GM19455 (cell line): ENCODE data around the gene COA1.
"Not testable (repeated sequence)": the region's sequence is repeated elsewhere in the genome, so short reads cannot be mapped to it uniquely, and the experiment has no call there.

Source experiments
- ATAC-seq: cut with Tn5 transposase; IDR thresholded peaks from one replicate; pipeline ENCODE4 v1.9.1; 2021; ENCODE audit not compliant: unreplicated experiment

Gene COA1, protein sequence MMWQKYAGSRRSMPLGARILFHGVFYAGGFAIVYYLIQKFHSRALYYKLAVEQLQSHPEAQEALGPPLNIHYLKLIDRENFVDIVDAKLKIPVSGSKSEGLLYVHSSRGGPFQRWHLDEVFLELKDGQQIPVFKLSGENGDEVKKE

DNA sequence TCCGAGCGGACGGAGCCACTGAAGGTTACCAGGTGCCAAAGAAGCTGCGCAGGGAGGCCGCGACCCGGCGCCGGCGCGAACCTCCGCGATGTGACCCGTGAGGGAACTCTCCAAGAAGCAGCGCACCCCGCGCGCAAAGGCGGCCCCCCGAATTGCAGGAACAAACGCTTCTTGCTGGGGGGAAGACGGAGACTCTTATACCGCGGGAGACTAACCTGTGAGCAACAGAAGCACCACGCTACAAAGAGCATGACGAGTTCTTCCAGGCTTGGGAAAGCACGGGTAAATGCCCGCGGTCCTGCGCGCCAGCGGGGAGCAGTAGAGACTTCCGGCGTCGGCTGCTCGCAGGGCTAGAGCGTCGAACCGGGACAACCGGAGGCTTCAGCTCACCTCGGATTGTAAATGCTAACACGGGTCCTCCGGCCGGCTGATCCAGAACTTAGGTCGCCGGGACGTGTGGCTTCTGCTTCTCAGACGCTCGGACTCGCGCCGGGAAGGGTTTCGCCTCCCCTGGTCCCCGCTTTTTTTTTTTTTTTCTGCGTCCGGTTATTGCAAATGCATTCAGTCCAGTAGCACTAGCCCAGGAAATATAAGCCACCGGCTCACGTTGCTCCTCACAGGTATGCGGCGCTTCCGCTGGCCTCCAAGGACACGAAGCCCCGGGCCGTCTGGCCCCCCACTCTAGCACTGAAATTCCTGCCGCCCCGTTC lies at the start of gene COA1:
COA1 (minus strand) TSS at position 310 of the 710 bp plus-strand sequence. CDS start 80,909 bp downstream, outside the sequence.
- peak; percentile 83 for ATAC-seq

DNA sequence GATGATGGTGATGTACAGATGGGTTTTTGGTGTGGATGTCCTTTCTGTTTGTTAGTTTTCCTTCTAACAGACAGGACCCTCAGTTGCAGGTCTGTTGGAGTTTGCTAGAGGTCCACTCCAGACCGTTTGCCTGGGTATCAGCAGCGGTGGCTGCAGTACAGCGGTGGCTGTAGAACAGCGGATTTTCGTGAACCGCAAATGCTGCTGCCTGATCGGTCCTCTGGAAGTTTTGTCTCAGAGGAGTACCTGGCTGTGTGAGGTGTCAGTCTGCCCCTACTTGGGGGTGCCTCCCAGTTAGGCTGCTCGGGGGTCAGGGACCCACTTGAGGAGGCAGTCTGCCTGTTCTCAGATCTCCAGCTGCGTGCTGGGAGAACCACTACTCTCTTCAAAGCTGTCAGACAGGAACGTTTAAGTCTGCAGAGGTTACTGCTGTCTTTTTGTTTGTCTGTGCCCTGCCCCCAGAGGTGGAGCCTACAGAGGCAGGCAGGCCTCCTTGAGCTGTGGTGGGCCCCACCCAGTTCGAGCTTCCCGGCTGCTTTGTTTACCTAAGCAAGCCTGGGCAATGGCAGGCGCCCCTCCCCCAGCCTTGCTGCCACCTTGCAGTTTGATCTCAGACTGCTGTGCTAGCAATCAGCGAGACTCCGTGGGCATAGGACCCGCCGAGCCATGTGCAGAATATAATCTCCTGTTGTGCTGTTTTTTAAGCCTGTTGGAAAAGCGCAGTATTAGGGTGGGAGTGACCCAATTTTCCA lies 49.1 kb upstream of the COA1 start:
- not testable (repeated sequence) for ATAC-seq

DNA sequence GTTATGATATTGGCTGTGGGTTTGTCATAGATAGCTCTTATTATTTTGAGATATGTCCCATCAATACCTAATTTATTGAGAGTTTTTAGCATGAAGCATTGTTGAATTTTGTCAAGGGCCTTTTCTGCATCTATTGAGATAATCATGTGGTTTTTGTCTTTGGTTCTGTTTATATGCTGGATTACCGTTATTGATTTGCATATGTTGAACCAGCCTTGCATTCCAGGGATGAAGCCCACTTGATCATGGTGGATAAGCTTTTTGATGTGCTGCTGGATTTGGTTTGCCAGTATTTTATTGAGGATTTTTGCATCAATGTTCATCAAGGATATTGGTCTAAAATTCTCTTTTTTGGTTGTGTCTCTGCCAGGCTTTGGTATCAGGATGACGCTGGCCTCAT lies 45.9 kb upstream of the COA1 start:
- not testable (repeated sequence) for ATAC-seq

DNA sequence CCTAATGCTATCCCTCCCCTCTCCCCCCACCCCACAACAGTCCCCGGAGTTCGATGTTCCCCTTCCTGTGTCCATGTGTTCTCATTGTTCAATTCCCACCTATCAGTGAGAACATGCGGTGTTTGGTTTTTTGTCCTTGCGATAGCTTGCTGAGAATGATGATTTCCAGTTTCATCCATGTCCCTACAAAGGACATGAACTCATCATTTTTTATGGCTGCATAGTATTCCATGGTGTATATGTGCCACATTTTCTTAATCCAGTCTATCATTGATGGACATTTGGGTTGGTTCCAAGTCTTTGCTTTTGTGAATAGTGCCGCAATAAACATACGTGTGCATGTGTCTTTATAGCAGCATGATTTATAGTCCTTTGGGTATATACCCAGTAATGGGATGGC lies 43.9 kb upstream of the COA1 start:
- ATAC-seq: not testable (repeated sequence)

DNA sequence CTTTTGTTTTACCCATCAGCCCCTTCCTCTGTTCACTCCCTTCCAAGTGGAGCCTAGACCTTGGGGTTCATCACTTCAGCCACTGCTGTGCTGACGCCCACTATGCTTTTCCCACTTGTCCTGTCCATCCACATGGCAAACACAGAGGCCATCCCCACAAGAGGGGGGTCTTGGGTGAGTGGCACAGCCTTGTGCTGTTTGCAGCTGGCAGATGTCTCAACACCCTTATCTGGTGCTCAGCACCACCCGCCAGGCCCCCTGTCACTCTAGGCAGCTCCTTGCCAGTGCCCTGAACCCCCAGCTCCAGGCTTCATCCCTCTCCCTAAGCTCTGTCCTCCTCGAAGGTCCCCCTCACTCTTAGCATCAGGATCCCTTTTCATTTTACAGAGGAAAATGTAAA lies 42.2 kb upstream of the COA1 start:
- no peak for ATAC-seq

DNA sequence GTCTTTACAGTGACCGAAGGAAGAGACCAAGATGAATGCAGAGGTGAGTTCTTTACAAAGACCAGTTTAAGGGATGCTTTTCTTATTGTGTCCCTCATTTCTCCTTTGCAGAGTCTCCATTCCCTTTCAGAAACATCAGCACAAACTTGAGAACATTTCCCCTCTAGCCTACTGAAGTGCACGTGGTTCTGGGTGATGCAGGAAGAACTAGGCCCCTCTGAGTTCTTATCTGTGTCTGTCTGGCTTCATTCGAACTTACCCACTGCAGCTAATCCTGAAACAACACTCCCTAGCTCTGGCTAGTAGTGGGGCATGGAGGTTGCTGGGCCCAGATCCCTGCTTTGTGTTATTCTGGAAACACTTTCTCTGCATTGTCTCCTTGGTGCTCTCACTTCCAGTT lies 41.8 kb upstream of the COA1 start:
- ATAC-seq: no peak

DNA sequence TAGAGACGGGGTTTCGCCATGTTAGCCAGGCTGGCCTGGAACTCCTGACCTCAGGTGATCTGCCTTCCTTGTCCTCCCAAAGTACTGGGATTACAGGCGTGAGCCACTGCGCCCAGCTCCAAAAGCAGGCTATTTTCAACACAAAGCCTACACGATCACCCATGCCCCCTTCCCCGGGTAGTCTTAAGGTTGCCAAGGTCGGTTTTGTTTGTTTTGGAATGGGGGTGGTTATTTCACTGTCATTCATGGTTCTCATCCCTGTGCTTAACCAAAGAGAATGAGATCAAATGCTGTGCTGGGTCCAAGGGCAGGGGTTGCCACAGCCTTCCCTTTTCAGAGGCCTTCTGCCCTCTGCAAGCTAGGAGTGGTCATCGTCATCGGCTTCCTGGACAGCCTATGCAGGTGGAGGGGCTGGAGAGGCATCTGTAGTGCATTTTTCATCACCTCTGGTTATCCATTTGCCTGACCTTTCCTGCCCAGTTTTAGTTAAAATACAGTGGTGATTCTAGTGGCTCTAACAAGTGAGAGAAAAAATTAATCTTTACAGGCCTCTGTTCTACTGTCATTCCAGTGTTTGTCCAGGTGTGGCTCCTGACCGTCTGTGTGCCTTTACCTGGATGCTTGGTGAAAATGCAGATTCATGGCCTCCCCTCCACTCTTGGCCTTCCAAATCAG lies 40.6 kb upstream of the COA1 start:
- ATAC-seq: no peak

DNA sequence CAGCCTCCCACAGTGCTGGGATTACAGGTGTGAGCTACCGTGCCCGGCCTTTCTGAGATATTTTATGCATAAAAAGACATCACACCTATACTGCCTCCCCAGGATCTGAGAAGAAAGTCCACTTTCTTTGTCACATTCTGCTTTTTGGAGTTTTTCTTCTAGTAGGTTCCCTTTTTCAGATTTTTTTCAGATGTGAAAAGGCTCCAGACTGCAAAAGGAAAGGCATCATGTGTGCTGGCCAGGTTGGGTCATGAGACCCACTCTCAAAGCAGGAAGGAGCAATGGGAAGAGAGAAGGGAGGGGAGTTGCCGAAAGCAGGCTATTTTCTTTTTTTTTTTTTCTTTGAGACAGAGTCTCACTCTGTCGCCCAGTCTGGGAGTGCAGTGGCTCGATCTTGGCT lies 40.0 kb upstream of the COA1 start:
- ATAC-seq: no peak

DNA sequence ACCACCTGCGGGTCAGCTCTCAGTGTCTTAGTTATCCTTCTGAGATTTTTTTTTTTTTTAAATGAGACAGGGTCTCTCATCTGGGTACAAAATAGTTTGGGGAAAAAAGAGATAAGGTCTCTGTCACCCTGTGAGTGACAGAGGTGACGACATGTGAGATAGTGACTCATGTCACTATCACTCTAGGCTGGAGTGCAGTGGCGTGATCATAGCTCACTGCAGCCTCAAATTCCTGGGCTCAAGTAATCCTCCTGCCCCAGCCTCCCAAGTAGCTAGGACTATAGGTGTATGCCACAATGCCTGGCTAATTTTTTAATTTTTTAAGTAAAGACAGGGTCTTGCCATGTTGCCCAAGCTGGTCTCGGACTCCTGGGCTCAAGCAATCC lies 39.6 kb upstream of the COA1 start:
- ATAC-seq: no peak

DNA sequence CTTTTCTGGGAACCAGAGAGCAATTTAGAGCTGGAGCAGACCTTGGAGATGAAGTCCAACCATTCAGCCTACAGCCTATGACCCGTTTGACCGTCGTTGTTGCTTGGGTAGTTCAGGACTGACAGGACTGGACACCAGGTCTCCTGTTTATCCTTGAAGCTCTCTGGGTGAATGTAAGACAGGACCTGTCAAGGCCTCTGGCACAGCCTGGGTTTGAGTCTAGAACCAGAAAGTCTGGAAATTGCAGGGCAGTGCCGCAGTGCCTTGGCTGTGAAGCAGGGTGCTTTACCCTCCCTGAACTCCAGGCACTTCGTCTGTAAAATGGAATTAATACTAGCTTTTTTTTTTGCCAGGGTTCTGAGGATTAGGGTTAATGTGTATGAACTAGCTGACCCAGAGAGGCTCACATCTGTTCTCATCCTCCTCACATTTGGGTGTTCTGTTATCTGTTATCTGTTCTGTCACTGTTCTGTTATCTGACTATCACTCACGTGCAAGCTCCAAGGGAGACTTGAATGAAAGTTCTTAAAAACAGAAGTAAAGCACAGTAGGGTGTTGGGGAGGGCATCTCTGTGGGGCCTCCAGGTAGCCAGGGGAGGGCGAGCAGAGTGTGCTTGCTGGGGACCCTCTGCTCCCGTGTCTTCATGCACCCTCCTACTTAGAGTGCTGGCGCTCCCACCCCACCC lies 39.0 kb upstream of the COA1 start:
- ATAC-seq: no peak

DNA sequence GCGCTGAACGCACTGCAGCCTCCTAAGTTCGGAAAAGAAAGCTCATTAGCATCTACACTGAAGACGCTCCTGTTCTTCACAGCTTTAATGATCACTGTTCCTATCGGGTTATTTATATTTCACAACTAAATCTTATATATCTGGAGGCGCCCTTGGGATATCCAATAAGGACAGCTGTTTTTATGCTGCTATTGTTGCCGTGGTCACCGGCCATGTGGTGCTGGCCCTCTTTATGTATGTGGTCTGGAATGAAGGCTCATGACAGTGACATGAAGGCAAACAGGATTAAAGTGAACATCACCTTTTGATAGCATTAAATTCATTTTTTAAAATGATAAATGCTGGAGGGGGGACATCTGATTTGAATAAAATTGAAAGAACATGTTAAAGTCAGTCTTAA lies 38.0 kb upstream of the COA1 start:
- no peak for ATAC-seq

DNA sequence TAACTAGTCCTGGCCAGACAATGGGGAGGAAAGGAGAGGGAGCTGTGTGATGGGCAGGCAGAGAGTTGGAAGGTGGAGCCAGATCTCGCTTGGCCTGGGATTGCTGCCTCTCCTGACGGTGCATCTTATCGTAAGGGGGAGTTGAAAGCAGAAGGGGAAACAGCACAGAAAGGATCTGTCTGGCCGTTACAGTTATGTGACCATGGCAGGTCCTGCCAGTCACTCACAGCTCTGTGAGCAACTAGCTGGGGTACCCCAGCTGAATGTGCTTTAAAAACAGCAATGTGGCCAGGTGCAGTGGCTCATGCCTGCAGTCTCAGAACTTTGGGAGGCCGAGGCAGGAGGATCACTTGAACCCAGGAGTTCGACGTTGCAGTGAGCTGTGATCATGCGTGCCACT lies 37.2 kb upstream of the COA1 start:
- no peak for ATAC-seq

DNA sequence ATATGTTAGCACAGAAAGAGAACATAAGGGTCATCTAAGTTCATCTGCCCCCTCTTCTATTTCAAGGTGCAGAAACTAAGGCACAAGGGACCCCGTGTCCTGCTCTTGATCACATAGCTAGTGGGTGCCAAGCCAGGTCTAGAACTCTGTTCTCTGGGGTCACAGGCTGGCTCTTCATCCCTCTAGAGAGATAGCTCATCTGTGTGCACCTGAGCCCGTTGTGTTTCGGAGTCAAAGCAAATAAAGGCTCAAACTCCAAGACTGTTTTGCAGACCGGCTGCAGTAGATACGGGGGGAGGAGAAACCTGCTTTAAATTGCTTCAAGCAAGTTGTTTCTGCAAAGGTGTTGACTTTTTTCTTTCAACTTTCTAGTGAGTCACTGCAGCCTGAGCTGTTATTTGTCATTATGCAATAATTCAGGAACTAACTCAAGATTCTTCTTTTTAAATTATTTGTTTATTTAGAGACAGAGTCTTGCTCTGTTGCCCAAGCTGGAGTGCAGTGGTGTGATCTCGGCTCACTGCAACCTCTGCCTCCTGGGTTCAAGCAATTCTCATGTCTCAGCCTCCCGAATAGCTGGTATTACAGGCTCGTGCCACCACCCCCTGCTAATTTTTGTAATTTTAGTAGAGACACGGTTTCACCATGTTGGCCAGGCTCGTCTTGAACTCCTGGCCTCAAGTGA lies 35.6 kb upstream of the COA1 start:
- ATAC-seq: no peak

DNA sequence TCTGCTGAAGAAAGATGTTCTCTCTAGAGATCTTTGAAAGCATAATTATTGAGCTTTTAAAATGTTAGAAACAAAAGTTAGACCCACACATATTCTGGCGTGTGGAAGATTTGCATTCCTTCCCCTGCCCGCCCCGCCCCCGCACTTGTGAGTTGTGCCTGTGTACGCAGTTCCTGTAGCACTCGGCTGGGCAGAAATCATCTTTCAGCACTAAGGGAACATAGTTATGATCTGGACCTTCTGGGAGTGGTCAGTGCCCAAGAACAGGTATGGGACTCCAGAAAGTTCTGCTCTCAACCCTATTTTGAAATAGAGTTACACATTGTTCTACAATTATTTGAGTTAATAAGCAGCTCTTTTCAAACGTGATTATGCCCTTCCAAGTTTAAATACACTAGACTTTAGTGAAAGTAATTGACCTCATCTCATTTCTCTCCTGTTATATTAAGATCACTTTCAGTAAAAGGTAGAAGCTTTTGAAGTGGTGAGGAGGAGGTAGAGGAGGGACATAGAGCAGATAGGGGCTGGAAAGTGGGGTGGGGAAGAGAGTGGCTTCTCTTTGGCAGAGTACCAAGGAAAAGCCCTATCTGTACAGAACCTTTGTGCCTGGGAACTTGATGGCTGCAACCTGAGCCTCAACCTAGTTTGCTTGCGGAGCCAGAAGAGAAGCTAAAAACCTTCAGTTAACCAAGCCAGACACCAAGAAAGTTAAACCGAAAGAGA lies 34.9 kb upstream of the COA1 start:
- no peak for ATAC-seq

DNA sequence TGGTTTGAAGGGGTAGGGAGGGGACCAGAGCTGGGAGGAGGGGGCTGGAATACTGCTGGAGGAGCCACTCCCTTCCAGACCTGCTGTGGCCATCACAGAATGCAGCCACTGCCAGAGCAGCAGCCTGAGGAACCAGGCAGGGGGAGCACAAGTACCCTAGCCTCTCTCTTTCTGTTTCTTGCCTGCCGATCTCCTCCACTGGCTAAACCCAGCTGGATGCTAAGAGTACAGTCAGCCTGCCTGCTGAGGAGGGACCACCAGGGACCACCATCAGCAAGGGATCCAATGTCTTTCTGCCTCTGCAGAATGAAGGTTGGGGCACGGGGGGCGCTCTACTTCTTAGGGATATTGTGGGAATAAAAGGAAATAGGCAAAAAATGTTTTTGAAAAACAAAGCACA lies 33.9 kb upstream of the COA1 start:
- no peak for ATAC-seq

DNA sequence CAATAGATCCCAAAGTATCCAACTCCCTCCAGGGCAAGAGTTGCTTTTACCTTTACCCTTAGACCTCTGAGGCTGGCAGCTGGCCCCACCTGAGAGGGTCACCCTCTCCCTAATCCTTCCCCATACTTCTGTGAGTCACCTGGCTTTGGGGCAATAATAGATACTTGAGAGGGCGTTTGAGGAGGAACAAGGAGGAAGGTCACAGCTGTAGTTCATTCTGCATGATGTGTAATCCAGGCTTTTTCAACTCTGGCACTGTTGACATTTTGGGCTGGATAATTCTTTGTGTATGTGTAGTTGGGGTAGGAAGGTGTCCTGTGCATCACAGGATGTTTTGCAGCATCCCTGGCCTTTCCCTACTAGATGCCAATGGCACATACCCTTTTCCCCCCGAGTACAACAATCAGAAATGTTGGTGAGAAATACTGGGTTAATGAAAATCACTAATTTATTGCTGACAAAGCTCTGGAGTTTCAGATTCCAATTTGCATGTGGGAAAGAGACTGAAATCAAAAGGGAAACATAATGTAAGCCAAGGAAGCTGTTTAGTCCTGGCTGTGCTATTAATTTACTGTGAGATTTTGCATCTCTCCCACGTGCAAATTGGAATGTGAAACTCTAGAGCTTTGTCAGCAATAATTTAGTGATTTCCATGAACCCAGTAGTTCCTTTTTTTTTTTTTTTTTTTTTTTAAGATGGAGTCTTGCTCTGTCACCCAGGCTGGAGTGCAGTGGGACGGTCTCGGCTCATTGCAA lies 32.8 kb upstream of the COA1 start:
- no peak for ATAC-seq

DNA sequence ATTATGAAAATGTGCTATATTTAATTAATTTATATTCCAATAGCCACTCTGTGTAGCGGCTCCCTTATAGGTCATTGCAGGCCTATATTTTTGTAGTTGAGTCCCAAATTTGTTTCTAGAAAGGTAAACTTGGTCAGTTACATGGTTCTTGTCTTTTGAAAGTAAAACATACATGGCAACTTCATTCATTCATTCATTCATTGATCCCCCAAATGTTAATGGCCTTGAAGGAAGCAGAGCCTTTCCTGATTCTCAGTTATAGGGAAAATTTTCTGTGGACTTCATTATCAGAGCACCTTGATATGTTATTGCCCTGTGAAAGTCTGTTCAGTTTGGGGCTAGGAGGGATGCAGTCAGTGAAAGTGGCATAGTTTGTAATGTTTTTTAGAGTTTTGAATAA lies 32.1 kb upstream of the COA1 start:
- no peak for ATAC-seq

DNA sequence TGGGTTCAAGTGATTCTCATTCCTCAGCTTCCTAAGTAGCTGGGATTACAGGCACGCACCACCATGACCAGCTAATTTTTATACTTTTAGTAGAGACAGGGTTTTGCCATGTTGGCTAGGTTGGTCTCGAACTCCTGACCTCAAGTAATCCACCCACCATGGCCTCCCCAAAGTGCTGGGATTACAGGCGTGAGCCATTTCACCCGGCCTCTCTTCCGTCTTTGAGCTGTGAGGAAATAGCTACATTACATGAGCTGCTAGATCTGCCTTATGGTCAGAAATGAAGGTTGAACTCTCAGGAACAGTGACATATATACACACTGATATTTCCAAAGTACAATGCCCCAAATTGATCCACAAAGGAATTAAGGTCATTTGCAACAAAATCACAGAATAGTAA lies 31.5 kb upstream of the COA1 start:
- no peak for ATAC-seq
